Left ventricle myocardium inferior (tissue), 1 donor: Measurements from ENCODE around the gene CLCN4. TPM values are rescaled to one million over a fixed set of nuclear protein-coding genes. Genes with fewer than 3 reads are reported as not detected.

ENCODE experiments used
- DNase-seq: peaks from one replicate; pipeline ENCODE4 v3.0.0-alpha.2; 2020
- H3K27ac ChIP-seq: fragments of 200-600 bp; replicated peaks from 2 replicates; pipeline ENCODE4 v1.8.0; 2021
- H3K27me3 ChIP-seq: fragments of 200-600 bp; 2 replicates; pipeline ENCODE4 v1.8.0; 2021; ENCODE audit warnings: low read depth
- H3K36me3 ChIP-seq: fragments of 200-600 bp; 2 replicates; pipeline ENCODE4 v1.8.0; 2021
- H3K4me1 ChIP-seq: fragments of 200-600 bp; 2 replicates; pipeline ENCODE4 v1.8.0; 2021
- H3K4me3 ChIP-seq: fragments of 200-600 bp; 2 replicates; pipeline ENCODE4 v1.8.0; 2021; ENCODE audit warnings: mild to moderate bottlenecking, moderate library complexity
- H3K9me3 ChIP-seq: fragments of 200-600 bp; replicated peaks from 2 replicates; pipeline ENCODE4 v1.8.0; 2021
- CTCF ChIP-seq: fragments of 200-600 bp; IDR thresholded peaks from 2 replicates; pipeline ENCODE4 v1.8.0; 2021; ENCODE audit warnings: antibody characterized with exemption, mild to moderate bottlenecking, borderline replicate concordance
- intact Hi-C: fragments of 100-400 bp; cut with micrococcal nuclease; formaldehyde crosslinking; loops from one replicate; pipeline ENCODE4 v1.11.0; 2022
- total RNA-seq: library from RNA; stranded (reverse); fragmentation: NEBNext Ultra II Directional; extraction: Animal tissue kit (Norgen Biotek cat#: 25700); gene quantifications from one replicate; pipeline ENCODE4 v1.2.1, GENCODE V29; 2021
- donor health status: DM: no; HTN: yes; CAD: no; lungs with severe emphysema.

Gene CLCN4
- total RNA-seq, 1 donor from 2014 or later: 36.1 TPM

DNA sequence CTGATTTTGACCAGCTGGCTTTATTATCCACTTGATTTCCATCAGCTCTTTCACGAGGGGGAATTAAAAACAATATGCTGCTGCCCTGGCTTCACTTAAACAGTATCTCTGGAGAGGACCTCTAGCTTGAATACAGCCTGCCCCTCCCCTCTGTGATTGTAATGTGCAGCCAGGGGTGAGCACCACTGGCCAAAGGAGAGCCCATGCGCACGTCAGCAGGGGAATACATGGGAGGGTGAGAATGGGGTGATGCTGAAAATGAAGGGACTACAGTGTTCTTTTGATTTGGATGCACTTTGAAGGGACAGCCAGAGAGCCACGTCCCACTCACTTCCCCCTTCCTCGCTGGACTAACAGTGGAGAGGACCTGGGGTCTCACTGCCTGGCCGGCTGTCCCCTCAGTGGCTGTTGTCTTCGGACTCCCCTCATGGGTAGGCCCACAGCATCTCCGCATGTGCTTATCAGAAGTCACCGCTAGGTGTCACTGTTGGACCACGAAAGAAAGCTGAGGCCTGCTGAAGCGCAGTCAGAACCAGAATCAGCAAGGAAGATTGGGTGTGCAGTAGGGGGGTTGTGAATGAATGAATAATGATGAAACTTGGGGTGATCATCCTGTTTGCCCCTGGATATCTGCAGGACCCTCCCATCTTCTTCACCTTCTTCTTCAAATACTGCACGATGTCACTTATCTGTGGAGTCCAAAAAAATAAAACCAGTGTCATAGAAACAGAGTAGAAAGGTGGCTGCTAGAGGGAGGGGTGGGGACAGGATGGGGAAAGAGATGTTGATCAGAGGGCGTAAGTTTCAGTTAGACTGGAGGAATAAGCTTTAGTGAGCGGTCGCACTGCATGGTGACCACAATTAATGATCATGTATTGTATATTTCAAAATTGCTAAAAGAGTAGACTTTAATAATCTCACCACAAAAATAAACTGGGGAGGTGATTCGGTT lies 32.8 kb downstream of the CLCN4 start:
- DNase-seq: peak; percentile 49
- no peak overlapping the region for H3K27ac ChIP-seq
- H3K36me3 ChIP-seq: no peaks in the 10 kb centered on the region

DNA sequence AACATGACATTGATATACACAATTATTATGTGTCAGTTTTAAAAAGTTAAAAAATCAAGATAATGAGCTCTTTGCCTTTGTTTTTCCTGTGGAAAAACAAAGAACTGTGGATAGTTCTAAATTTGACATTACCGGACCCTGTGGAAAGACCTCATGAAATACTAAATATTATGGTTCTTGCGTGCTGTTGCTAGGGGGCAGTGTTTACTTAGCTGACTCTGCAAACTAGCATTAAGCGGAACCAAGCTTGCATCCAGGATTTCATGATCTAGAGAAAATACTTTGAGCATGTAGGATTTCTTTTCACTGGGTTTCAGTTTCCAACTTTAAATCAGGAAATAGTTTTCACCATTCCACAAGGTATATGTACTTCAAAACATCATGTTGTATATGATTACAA lies 33.6 kb downstream of the CLCN4 start:
- peak; percentile 60 for TF ChIP-seq CTCF
- Histone ChIP-seq H3K27ac (no peak overlapping the region), H3K4me3 (no peak overlapping the region), H3K27me3 (no peaks in the 10 kb centered on the region), H3K36me3 (no peaks in the 10 kb centered on the region), H3K9me3 (no peaks in the 10 kb centered on the region), H3K4me1 (peaks cover 10% of the 10 kb centered on the region)
- no peak for DNase-seq
- intact Hi-C loops: loop anchor here (10.0 kb wide), 2 partner anchors 444 to 914 kb away; no protein-coding TSS in a partner anchor

More for the DNA sequence above, 32.8 kb downstream of the CLCN4 start:
- no peaks in the 10 kb centered on the region for H3K9me3 ChIP-seq
- peaks cover 10% of the 10 kb centered on the region for H3K4me1 ChIP-seq
- intact Hi-C loops: loop anchor here (10.0 kb wide), 2 partner anchors 445 to 915 kb away; no protein-coding TSS in a partner anchor
- peak; percentile 74 for TF ChIP-seq CTCF
- H3K4me3 ChIP-seq: no peak overlapping the region
- no peaks in the 10 kb centered on the region for H3K27me3 ChIP-seq

DNA sequence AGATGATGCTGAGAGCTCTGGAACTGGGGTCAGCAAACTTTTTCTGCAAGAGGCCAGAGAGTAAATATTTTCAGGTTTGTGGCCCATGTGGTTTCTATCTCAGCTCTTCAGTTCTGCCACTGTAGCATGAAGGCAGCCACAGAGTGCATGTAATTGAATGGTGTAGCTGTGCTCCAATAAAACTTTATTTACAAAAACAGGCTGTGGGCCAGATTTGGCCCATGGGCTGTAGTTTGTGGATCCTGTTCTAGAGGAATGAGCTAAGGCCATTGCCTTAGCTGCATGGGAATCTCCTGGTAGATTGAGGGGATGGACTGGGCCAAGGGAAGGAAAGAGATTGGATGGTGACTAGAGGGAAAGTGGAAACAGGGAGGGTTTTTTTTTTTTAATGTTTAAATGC lies 36.8 kb downstream of the CLCN4 start:
- DNase-seq: no peak
- Histone ChIP-seq H3K36me3 (no peaks in the 10 kb centered on the region), H3K4me3 (no peak overlapping the region), H3K27me3 (no peaks in the 10 kb centered on the region), H3K4me1 (peaks cover 17% of the 10 kb centered on the region), H3K9me3 (no peaks in the 10 kb centered on the region), H3K27ac (no peak overlapping the region)
- TF ChIP-seq CTCF: no peak
- intact Hi-C loops: loop anchor here (10.0 kb wide), 2 partner anchors 441 to 911 kb away; no protein-coding TSS in a partner anchor

DNA sequence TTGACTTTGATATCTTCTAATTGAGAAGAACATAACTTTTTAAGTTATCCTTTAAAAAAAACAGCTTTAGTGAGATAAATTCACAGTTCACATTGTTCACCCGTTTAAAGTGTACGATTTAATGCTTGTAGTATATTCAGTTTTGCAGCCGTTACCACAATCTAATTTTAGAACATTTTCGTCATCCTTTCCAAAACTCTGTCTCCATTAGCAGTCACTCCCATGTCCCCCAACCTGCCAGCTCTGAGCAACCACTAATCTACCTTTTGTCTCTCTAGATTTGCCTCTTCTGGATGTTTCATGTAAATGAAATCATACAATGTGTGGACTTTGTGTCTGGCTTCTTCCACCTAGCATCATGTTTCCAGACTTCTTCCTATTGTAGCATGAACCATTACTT lies 38.6 kb downstream of the CLCN4 start:
- intact Hi-C loops: loop anchor here (10.0 kb wide), 2 partner anchors 439 to 909 kb away; no protein-coding TSS in a partner anchor
- H3K9me3 ChIP-seq: no peaks in the 10 kb centered on the region

GRCh38 chrX:10195947-10196346 lies 39.2 kb downstream of the CLCN4 start:
- H3K9me3 ChIP-seq: no peaks in the 10 kb centered on the region
- no peaks in the 10 kb centered on the region for H3K27me3 ChIP-seq
- no peak for TF ChIP-seq CTCF
- H3K27ac ChIP-seq: peak overlapping the region; percentile 23
- intact Hi-C loops: loop anchor here (10.0 kb wide), 2 partner anchors 439 to 909 kb away; no protein-coding TSS in a partner anchor
- no peak for DNase-seq
- no peaks in the 10 kb centered on the region for H3K36me3 ChIP-seq
- H3K4me3 ChIP-seq: no peak overlapping the region
- H3K4me1 ChIP-seq: peaks cover 7% of the 10 kb centered on the region

More for the DNA sequence above, 38.6 kb downstream of the CLCN4 start:
- H3K4me1 ChIP-seq: peaks cover 8% of the 10 kb centered on the region
- no peak for TF ChIP-seq CTCF
- no peak for DNase-seq
- peak overlapping the region; percentile 23 for H3K27ac ChIP-seq
- no peaks in the 10 kb centered on the region for H3K27me3 ChIP-seq
- H3K36me3 ChIP-seq: no peaks in the 10 kb centered on the region
- no peak overlapping the region for H3K4me3 ChIP-seq
